Stomach (tissue), 9 donors: ENCODE measurements around the gene CACNA1E. TPM values are rescaled to one million over a fixed set of nuclear protein-coding genes. Genes with fewer than 3 reads are reported as not detected.
A peak's percentile ranks its signal among the peaks of the same experiment; 100 is the strongest.

ENCODE experiments used
- DNase-seq, 2 donors: peaks; one replicate each; pipeline versions ENCODE4 v3.0.0 to v3.0.0-alpha.2; 2013 to 2019
- H3K27ac ChIP-seq, 5 donors: fragments of 200-600 bp in 4 of 5; sonication (generic) in 4 of 5; one replicate each; pipeline ENCODE4 v1.5.1; 2013 to 2019; ENCODE audit warnings: mild to moderate bottlenecking in 1 of 5, moderate library complexity in 1 of 5
- H3K27me3 ChIP-seq, 3 donors: fragments of 200-600 bp; sonication (generic); one replicate each; pipeline ENCODE4 v1.5.1; 2017 to 2019; ENCODE audit warnings: mixed run types in 1 of 3
- H3K36me3 ChIP-seq, 4 donors: fragments of 200-600 bp; sonication (generic); 1 replicate in 3 of 4; 2 replicates in 1 of 4; pipeline ENCODE4 v1.5.1; 2016 to 2019
- H3K4me1 ChIP-seq, 4 donors: fragments of 200-600 bp; sonication (generic); one replicate each; pipeline ENCODE4 v1.5.1; 2016 to 2019
- H3K4me3 ChIP-seq, 4 donors: fragments of 200-600 bp; sonication (generic) in 3 of 4; one replicate each; pipeline ENCODE4 v1.5.1; 2016 to 2019; ENCODE audit warnings: mild to moderate bottlenecking in 1 of 4
- H3K9me3 ChIP-seq, 4 donors: fragments of 200-600 bp; sonication (generic); one replicate each; pipeline ENCODE4 v1.5.1; 2016 to 2019
- EP300 ChIP-seq: sonication (generic); formaldehyde crosslinking; IDR thresholded peaks from one replicate; pipeline ENCODE4 v1.6.1; 2017; ENCODE audit warnings: antibody characterized with exemption
- POLR2A ChIP-seq, 4 donors: fragments of 450-650 bp; IDR thresholded peaks; one replicate each; pipeline ENCODE4 v1.6.1; 2016; ENCODE audit warnings: antibody characterized with exemption in 4 of 4, control low read depth in 2 of 4, mild to moderate bottlenecking in 1 of 4, moderate library complexity in 1 of 4
- POLR2AphosphoS5 ChIP-seq, 3 donors: sonication (generic); formaldehyde crosslinking; IDR thresholded peaks; one replicate each; pipeline ENCODE4 v1.6.1; 2016; ENCODE audit warnings: antibody characterized with exemption in 3 of 3
- WGBS, 5 donors: extraction: QIAGEN DNeasy Blood & Tissue Kit in 3 of 5; methylation state at CpG; one replicate each; pipeline versions ENCODE4 v1.1.5 to v1.1.7; 2013 to 2018; 5-methylcytosine and 5-hydroxymethylcytosine counted together
- intact Hi-C: fragments of 100-400 bp; cut with DNase I; formaldehyde crosslinking; loops from one replicate; pipeline ENCODE4 v1.15.1; 2023; ENCODE audit warnings: low total_unique reads
- polyA plus RNA-seq, 3 donors: library from polyadenylated mRNA; stranded (reverse); fragments of 200-250 nt; gene quantifications; one replicate each; pipeline ENCODE4 v1.2.3, GENCODE V29; 2013
- total RNA-seq, 5 donors: library from RNA; depleted of rRNA; stranded (reverse); fragments of >200 nt; gene quantifications; one replicate each; pipeline versions ENCODE4 v1.1.0 to v1.2.3, GENCODE V29; 2014 to 2016
- TF ChIP-seq, protein P1 (sequence below), 7 experiments: fragments of 450-650 bp in 4 of 7; fragments of 200-600 bp in 3 of 7; sonication (generic) in 3 of 7; IDR thresholded peaks; one replicate each; pipeline ENCODE4 v1.5.1; 2016 to 2019; ENCODE audit warnings: antibody characterized with exemption in 7 of 7, control low read depth in 2 of 7, mild to moderate bottlenecking in 1 of 7
- donor health status: healthy with polysubstance abuse.
- donor health status: Bipolar disorder and iron deficiency.
- donor health status: healthy.

The CACNA1E gene
- total and polyA plus RNA-seq, 8 donors = under 0.01 to 1.8 (median 0.01) TPM; not detected in 4

- H3K27me3 ChIP-seq = peaks cover 0 to 4% (median 0%) of the 10 kb centered on the region in 3 donors
- DNase-seq = peak in 1 of 2 donors; percentile 40
- intact Hi-C loops = no loop called here
Measured at GRCh38 chr1:181712711-181713110, 229.4 kb downstream of the CACNA1E start.

DNA sequence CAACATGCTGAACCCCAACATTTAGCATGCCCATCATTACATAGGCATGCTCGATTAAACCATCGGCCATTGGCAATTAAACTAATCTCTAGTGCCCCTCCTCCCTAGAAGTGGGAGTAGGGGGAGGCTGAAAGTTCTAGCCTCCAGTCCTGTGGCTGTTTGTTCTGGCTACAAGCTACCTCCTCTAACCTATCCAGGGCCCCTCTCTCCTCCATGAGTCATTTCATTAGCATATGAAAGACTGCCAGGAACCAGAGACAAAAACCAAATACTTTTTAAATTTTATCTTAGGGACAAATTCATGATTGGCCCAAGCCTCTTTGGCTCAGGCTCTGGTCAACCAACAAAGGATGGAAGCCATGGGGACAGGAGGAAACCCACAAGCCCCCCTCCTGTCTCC is 231.1 kb downstream of the CACNA1E start:
- H3K9me3 ChIP-seq = no peaks in the 10 kb centered on the region
- no peak for DNase-seq
- no peak overlapping the region for H3K4me3 ChIP-seq
- TF ChIP-seq EP300 (no peak), POLR2AphosphoS5 (IDR thresholded peaks at IDR 0.05) (no peak), POLR2A (IDR thresholded peaks at IDR 0.05) (no peak)
- TF ChIP-seq, protein P1, sequence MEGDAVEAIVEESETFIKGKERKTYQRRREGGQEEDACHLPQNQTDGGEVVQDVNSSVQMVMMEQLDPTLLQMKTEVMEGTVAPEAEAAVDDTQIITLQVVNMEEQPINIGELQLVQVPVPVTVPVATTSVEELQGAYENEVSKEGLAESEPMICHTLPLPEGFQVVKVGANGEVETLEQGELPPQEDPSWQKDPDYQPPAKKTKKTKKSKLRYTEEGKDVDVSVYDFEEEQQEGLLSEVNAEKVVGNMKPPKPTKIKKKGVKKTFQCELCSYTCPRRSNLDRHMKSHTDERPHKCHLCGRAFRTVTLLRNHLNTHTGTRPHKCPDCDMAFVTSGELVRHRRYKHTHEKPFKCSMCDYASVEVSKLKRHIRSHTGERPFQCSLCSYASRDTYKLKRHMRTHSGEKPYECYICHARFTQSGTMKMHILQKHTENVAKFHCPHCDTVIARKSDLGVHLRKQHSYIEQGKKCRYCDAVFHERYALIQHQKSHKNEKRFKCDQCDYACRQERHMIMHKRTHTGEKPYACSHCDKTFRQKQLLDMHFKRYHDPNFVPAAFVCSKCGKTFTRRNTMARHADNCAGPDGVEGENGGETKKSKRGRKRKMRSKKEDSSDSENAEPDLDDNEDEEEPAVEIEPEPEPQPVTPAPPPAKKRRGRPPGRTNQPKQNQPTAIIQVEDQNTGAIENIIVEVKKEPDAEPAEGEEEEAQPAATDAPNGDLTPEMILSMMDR (IDR thresholded peaks at IDR 0.05) = no peak
- H3K27me3 ChIP-seq = peaks cover 0 to 8% (median 0%) of the 10 kb centered on the region in 3 donors
- H3K36me3 ChIP-seq = no peaks in the 10 kb centered on the region
- WGBS, 5 donors = 73 to 100% (median 86%) methylated on average over 2 of the region's 2 CpGs
- intact Hi-C loops = no loop called here
- no peaks in the 10 kb centered on the region for H3K4me1 ChIP-seq
- no peak overlapping the region for H3K27ac ChIP-seq

More at GRCh38 chr1:181712711-181713110, 229.4 kb downstream of the CACNA1E start:
- no peak overlapping the region for H3K4me3 ChIP-seq
- H3K4me1 ChIP-seq = no peaks in the 10 kb centered on the region
- no peaks in the 10 kb centered on the region for H3K9me3 ChIP-seq
- H3K27ac ChIP-seq = no peak overlapping the region
- TF ChIP-seq POLR2AphosphoS5 (IDR thresholded peaks at IDR 0.05) (no peak), EP300 (no peak), POLR2A (IDR thresholded peaks at IDR 0.05) (no peak)
- TF ChIP-seq, protein P1 (IDR thresholded peaks at IDR 0.05) = no peak
- H3K36me3 ChIP-seq = no peaks in the 10 kb centered on the region
- 71 to 85% (median 74%) methylated on average over 8 to 9 of the region's 9 CpGs for WGBS, 5 donors

DNA sequence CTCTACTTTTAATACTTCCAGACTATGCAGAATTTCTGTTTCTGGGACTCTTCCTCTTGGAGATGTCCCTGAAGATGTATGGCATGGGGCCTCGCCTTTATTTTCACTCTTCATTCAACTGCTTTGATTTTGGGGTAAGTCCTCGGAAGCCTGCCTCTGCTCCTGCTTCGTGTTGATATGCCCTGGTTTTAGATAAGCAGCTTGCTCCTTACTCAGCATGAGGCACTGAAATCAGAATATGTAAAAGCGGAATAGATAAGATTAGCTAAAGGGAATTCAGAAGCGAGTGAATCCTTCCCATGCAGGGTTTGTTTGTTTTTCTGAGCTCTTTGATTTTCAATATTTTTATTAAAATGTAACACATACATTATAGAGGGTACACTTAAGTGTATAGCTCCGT is 234.7 kb downstream of the CACNA1E start:
- intact Hi-C loops = no loop called here
- Histone ChIP-seq H3K27ac (no peak overlapping the region), H3K27me3 (peaks cover 0 to 5% (median 0%) of the 10 kb centered on the region in 3 donors), H3K36me3 (no peaks in the 10 kb centered on the region), H3K4me1 (no peaks in the 10 kb centered on the region), H3K4me3 (no peak overlapping the region), H3K9me3 (no peaks in the 10 kb centered on the region)
- TF ChIP-seq POLR2A (IDR thresholded peaks at IDR 0.05) (no peak), POLR2AphosphoS5 (IDR thresholded peaks at IDR 0.05) (no peak), EP300 (no peak)
- TF ChIP-seq, protein P1 (IDR thresholded peaks at IDR 0.05) = no peak
- DNase-seq = no peak
- WGBS, 5 donors = 21 to 49% (median 33%) methylated on average over 6 of the region's 6 CpGs

- H3K36me3 ChIP-seq = no peaks in the 10 kb centered on the region
- no peaks in the 10 kb centered on the region for H3K9me3 ChIP-seq
- intact Hi-C loops = no loop called here
Measured at GRCh38 chr1:181726320-181727012, 243.1 kb downstream of the CACNA1E start.

More at GRCh38 chr1:181726320-181727012, 243.1 kb downstream of the CACNA1E start:
- WGBS, 5 donors = 40 to 49% (median 44%) methylated on average over 4 of the region's 4 CpGs
- TF ChIP-seq POLR2A (IDR thresholded peaks at IDR 0.05) (no peak), POLR2AphosphoS5 (IDR thresholded peaks at IDR 0.05) (no peak), EP300 (no peak)
- TF ChIP-seq, protein P1 (IDR thresholded peaks at IDR 0.05) = no peak
- Histone ChIP-seq H3K27ac (no peak overlapping the region), H3K4me1 (no peaks in the 10 kb centered on the region), H3K27me3 (no peaks in the 10 kb centered on the region), H3K4me3 (no peak overlapping the region)
- DNase-seq = no peak
